Activated naive CD4-positive, alpha-beta T cell (primary cell): ENCODE results near the gene FAM24B.
"Not testable (repeated sequence)": the region's sequence is repeated elsewhere in the genome, so short reads cannot be mapped to it uniquely, and the experiment has no call there.

Experiments used
- DNase-seq, 4 experiments: peaks; one replicate each; lab custom pipeline; 2025; lab: John Stamatoyannopoulos, UW

The FAM24B gene

DNA sequence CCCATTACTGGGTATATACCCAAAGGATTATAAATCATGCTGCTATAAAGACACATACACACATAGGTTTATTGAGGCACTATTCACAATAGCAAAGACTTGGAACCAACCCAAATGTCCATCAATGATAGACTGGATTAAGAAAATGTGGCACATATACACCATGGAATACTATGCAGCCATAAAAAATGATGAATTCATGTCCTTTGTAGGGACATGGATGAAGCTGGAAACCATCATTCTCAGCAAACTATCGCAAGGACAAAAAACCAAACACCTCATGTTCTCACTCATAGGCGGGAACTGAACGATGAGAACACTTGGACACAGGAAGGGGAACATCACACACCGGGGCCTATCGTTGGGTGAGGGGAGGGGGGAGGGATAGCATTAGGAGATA, 21.3 kb downstream of the FAM24B start:
- not testable (repeated sequence) for DNase-seq

DNA sequence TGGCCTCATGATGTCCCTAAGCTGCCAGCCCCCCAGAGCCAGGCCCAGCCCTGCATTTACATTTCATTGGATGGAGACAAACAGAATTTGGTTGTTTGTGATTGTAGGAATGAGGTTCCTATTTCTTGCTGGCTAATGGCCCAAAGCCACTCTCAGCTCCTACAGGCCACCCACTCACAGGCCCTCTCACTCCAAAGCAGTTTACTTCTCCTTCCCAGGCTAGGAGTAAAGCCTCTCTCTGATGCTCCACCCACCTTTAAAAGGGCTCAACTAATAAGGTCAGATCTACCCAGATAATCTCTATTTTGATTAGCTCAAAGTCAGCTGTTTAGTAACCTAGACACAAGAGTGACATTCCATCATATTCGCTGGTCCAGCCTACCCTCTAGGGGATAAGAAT, 22.5 kb downstream of the FAM24B start:
- DNase-seq, result no peak

DNA sequence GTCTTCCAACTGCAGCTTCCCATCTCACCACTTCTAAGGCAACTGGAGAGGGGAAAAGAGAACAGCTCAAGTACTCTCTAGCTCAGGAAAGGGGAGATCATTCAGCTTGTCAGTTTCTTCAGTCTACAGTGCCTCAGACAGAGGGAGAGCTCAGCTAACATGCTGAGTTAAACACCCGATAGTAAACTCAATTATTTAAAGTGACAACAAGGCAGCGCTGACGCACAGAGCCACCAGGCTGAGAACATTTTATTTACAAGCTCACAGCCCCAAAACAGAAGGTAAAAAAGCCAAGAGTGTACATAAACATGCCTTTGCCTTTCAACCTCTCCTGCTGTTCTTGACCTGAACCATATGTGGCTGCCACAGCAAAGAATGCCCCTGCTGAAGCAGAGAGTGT, 23.6 kb downstream of the FAM24B start:
- no peak for DNase-seq

GRCh38 chr10:122854648-122855047, 24.7 kb downstream of the FAM24B start:
- no peak for DNase-seq

- no peak for DNase-seq
Measured at GRCh38 chr10:122853665-122854313, 25.6 kb downstream of the FAM24B start.

GRCh38 chr10:122852261-122852660, 27.1 kb downstream of the FAM24B start:
- no peak for DNase-seq

- no peak for DNase-seq
Measured at GRCh38 chr10:122850705-122851640, 28.4 kb downstream of the FAM24B start.

- DNase-seq, result no peak
Measured at GRCh38 chr10:122849900-122850605, 29.3 kb downstream of the FAM24B start.

DNA sequence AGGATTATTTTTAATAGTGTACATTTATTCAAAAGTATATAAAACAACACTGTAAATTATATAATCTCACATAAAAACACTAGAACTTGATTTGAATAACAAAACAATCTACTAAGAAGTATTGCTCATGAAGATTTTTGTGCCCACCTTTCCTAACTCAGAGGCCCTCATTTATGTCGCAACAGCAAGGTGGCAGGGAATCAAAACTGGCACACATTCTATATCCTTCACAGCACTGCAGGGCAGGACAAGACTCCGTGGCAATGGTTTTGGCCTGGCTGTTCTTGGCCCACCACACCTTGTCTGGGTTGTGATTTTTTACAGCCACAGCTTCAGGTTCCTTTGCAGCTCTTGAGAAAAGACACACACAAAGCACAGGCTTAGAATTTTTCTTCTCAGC, 30.3 kb downstream of the FAM24B start:
- DNase-seq, result no peak

DNA sequence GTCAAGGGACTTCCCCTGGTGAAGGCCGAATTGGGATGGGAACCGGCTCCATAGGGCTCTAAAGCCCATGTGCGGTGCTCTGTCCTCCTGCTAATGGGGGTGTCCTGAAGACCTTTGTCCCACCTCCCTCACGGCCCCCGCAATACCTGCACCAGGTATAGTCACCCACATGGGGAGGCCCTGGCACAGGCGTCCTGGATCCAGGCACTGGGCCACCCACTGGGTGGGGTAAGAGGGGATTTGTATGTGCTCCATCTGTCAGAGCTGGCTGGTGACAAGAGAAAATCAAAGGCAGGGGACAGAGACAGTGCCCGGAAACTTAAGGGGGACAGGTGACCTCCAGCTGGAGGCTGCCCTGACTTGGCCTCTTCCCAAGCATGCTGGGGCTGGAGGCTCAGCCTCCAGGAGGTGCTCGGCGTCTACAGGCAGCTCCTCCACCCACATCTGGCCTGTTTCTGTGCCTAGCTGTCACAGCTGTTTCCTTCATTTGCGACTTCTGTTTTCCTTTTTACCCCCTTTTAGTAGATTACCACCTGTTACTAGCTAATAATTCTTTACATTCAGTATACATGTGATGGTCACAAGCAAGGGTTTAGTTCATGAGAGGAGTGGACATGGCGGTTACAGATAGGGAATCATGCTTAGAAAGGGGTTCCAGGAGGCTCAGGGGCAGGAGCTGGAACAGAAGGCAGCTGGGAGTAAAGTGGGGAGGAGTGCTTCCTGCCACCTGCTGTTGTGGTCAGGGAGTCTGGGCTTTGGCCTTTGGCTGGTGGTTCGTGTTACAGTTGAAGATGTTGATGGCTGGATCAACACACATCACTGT, 31.4 kb downstream of the FAM24B start:
- no peak for DNase-seq

DNA sequence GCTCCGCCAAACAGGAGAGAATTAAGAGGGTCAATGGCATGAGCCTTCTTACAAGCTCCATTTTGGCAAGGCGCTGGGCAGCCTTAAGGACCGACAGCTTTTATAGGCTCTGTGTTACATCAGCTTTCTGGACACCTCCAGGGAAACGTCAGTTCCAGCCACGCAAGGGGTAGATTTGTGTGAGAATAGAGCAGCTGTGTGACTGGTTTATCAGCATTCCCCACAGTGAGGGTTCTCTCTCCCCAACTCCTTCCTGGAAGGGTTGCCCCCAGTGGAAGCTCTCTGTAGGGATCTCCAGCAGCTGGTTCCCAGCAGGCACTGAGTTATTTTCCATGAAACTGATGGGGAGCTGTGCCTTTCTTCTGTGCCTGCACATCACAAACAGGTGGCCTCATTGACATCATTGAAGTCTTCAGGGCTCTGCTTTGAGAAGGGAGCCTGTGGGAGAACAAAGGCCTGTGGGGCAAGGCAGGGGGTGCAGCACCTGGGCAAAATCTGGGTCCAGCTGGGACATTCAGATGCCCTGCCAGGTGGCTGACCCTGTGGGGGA, 33.5 kb downstream of the FAM24B start, which contains the start of gene CUZD1:
CUZD1 (minus strand) TSS at position 75 of the 550 bp plus-strand sequence; CDS start at position 61, 14 bp downstream.
- DNase-seq, result no peak

DNA sequence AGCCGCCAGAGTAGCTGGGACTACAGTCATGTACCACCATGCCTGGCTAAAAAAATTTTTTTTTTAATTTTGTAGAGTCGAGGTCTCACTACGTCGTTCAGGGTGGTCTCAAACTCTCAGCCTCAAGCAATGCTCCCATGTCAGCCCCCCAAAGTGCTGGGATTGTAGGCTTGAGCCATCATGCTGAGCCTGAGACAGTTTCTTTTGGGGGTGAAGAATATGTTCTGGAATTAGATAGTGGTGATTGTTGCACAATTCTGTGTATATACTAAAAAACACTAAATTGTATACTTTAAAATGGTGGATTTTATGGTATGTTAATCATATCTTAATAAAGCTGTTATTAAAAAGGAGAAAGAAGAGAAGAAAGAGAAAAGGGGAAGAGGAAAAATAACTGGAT, 35.2 kb downstream of the FAM24B start:
- DNase-seq, result no peak

DNA sequence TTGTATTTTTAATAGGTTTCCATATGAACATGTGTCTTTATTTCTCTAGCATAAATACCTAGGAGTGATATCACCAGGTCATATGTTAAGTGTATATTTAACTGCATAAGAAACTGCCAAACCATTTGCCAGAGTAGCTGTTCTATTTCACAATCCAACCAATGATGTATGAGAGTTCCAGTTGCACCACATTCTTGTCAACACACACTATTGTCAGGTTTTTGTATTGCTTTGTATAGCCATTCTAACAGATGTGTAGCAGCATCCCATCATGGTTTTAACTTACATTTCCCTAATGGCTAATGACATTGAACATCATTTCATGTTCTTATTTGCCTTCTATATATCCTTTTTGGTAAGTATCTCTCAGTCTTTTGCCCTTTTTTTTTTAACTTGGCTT, 37.8 kb downstream of the FAM24B start:
- DNase-seq, result no peak

GRCh38 chr10:122839505-122839904, 39.9 kb downstream of the FAM24B start:
- no peak for DNase-seq

DNA sequence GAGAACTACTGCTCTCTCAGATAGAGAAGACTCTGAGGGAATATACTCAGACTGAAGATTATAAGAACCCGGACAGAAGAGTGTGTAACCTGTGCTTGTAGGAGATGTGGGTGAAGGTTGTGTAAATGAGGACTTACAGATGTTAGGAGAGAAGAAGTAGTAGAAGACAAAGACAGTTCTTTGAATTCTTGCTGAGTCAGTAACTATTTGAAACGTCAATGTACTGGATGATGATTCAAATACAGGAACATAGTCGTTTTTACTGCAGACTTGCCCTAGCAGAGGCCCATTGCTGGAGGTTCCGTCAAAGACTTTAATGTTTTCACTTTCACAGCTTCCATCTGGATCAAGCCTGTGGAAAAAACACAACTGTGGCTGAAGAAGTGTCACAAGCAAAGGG, 40.5 kb downstream of the FAM24B start:
- no peak for DNase-seq

GRCh38 chr10:122835908-122836307, 43.5 kb downstream of the FAM24B start:
- DNase-seq, result no peak

DNA sequence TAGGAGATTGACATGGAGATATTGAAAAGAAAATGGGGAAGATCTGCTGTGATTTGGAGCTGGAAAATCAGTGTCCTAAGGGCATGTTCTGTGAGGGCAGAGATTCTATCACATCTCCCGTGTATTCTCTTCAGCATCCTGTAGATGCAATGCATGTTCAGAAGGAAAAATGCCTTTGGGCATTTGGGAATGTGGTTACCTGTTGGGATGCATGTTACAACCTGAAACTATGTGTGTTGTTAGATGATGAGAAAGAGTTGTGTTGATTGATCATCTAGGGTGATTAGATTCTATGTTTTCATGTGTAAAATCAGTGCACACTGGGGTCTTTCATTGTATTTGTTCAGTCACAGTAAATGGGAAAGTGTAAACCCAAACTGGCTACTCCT, 48.4 kb downstream of the FAM24B start:
- DNase-seq, result no peak

GRCh38 chr10:122830273-122830964, 49.0 kb downstream of the FAM24B start:
- DNase-seq, result no peak

- no peak for DNase-seq
Measured at GRCh38 chr10:122829454-122829853, 49.9 kb downstream of the FAM24B start.

DNA sequence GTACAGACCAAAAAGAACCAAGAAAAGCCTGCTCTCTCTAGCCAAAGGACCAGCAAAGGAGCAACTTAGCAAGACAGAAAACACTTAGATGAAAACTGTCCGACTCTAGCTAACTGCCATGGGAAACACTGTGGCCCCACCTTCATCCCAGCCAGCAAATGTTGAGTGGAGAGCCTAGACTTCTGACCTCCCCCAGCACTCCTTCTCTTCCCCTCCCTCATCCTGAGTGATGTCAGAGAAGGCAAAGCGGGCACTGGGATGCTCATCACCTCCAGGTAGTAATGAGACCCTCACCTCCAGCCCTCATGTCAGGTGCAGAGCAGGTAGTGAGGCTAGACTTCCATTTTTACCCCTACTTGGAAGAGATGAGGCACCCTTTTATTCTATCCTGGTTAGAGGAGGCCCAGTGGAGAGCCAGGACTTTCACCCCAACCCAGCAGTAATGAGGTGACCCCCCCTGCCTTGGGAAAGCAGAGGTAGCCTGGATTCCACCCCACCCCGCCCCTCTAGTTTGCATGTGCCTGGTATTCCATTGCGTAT, 50.6 kb downstream of the FAM24B start:
- DNase-seq, result no peak

DNA sequence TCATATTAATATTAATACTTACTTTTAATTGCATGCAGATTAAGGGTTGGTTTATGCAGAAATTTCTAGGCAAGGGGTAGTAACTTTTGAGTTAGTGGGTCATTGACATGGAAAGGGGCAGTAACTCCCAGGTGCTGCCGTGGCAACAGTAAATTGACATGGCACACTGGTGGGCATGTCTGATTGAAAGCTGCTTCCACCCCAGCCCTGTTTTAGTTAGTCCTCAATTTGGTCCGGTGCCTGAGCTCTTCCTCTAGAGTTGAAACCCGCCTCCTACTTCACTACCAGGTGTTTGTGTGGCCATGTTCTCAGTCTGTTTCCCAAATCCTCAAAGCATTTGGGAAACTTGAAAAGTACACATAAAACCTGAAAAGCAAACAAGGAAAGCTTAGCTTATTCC, 52.1 kb downstream of the FAM24B start:
- no peak for DNase-seq
